HG02571 (cell line): ENCODE measurements around the gene CBARP.

Experiments
- ATAC-seq: cut with Tn5 transposase; IDR thresholded peaks from one replicate; pipeline ENCODE4 v1.9.1; 2021; ENCODE audit warnings: mild to moderate bottlenecking, moderate library complexity; ENCODE audit not compliant: unreplicated experiment

Gene CBARP

GRCh38 chr19:1275260-1275975 lies 37.6 kb upstream of the CBARP start, which contains the start of gene FAM174C:
FAM174C (plus strand) TSS chr19:1275530; CDS start chr19:1275550, 20 bp downstream.
- ATAC-seq: peak; percentile 65

DNA sequence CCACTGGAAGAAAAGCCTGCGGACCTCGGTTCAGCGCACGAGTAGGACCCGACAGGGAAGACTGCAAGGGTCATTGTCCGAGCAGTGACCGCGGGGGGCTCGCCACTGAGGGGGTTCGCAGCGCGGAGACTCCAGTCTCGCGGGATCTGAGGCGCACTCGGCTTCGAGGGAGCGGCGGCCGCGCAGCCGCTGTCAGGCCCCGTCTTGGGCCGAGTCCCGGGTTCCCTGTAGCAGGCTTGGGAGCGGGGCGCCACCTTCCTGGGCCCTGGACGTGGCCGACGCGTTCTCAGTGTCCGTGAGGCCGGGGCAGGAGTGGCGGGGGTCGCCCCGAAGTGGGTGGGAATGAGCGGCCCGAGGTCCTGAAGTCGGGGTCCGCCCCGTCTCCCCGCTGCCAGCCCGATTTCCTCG lies 37.1 kb upstream of the CBARP start:
- peak; percentile 3 for ATAC-seq

- ATAC-seq: no peak
These were observed 36.5 kb upstream of the CBARP start for GRCh38 chr19:1274081-1274851.

DNA sequence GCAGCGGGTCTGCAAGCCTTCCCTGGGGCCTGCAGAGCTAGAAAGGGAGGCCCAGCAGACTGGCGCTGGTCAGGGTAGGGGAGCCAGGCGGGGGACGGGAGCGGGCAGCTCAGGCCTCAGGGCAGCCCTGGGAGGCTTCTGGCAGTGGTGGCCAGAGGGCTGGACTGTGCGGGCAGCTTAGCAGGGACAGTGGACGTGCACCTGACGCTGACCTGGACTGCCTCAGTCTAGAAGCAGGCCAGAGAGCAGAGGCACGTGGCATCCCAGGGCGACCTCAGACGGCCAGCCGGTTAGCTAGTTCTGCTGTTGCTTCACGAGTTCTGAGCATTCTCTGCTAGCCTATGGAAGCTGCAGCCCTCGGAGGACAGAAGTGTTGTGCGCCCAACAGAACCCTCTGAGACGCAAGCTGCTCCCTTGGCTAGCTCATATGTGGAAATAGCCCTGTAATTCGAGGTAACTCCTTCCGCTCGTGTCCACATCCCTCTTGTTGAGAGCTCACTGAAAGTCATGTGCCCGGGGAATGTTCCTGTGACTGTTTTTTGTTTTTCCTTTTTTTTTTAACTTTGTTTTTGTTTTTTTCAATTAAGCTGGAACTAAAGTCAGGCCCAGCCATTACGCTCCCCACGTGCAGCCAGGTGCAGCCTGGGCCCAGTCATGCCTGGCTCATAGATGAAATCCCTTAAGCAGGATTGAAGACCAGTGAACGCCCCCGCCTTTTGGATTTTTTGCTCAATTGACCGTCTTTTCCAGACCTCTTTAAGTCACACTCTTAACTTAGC lies 35.6 kb upstream of the CBARP start:
- no peak for ATAC-seq

- ATAC-seq: no peak
These were observed 34.8 kb upstream of the CBARP start for GRCh38 chr19:1272423-1273262.

- ATAC-seq: no peak
These were observed 34.0 kb upstream of the CBARP start for GRCh38 chr19:1271528-1272422.

DNA sequence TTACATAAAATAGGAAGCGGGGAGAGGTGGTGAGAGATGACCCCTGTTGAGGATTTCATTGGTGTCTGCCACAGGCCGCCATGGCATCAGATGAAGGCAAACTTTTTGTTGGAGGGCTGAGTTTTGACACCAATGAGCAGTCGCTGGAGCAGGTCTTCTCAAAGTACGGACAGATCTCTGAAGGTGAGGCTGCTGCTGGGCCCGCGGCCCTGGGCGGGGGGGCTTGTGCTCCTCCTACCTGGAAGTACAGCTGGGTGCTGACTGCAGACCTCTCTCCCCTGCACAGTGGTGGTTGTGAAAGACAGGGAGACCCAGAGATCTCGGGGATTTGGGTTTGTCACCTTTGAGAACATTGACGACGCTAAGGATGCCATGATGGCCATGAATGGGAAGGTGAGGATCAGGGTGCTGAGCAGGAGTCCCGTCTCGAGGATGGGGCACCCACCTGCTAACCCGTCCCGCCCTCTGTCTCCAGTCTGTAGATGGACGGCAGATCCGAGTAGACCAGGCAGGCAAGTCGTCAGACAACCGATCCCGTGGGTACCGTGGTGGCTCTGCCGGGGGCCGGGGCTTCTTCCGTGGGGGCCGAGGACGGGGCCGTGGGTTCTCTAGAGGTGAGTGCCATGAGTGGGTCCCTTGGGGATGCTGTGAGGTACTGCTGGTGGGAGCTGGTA lies 33.2 kb upstream of the CBARP start:
- no peak for ATAC-seq

- no peak for ATAC-seq
These were observed 32.5 kb upstream of the CBARP start for GRCh38 chr19:1270213-1270853.

DNA sequence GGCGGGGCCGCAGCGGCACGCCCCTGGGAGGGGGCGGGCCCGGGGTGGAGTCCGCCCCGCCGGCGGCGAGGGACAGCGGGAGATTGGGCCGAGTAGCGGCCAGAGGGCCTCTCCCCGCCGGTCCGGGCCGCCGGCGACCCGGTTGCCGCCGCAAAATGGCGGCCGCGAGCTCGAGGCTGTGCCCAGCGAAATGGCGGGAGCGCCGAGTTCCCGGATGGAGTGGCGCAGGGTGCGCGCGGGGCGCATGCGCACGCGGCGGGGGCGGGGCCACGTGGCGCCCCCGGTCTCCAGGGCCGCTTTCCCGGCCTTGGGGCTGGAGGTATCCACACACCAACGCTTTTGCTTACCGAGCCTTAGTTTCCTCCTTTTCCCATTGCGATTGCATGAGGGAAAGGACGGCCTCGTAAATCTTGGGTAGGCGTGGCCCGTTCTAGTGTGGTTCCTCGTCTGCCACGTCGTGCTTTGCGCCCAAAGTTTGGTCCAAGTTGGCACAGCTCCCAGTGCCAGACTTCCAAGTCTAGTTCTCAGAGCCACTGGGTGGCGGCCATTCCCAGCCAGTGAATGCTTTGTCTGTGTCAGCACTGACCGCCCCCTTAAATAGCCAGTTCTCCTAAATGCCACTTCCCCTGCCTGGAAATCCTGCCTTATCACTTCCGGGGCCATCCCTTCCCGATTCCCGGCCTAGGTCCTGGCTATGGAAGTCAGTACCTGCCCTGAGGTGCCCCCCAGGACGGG lies 31.8 kb upstream of the CBARP start:
- peak; percentile 25 for ATAC-seq

DNA sequence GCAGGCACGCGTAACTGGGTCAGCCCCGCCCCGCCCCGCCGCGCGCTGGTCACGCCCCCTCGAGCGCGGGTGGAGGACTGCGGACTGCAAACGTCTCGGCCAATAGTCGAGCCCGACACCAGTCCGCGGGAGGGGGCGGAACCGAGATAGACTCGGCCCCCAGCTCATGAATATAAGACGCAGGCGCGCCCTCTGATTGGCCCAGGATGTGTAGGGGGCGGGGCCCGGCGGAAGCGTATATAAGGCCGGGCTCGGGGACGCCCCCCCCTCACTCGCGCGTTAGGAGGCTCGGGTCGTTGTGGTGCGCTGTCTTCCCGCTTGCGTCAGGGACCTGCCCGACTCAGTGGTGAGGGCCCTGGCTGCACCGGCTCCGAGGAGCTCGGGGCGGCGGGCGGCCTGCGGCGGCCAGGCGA lies 31.3 kb upstream of the CBARP start, which contains the start of gene CIRBP:
CIRBP (plus strand) TSS at position 268 of the 413 bp plus-strand sequence. CDS start 1,602 bp downstream, outside the sequence.
- peak; percentile 53 for ATAC-seq

DNA sequence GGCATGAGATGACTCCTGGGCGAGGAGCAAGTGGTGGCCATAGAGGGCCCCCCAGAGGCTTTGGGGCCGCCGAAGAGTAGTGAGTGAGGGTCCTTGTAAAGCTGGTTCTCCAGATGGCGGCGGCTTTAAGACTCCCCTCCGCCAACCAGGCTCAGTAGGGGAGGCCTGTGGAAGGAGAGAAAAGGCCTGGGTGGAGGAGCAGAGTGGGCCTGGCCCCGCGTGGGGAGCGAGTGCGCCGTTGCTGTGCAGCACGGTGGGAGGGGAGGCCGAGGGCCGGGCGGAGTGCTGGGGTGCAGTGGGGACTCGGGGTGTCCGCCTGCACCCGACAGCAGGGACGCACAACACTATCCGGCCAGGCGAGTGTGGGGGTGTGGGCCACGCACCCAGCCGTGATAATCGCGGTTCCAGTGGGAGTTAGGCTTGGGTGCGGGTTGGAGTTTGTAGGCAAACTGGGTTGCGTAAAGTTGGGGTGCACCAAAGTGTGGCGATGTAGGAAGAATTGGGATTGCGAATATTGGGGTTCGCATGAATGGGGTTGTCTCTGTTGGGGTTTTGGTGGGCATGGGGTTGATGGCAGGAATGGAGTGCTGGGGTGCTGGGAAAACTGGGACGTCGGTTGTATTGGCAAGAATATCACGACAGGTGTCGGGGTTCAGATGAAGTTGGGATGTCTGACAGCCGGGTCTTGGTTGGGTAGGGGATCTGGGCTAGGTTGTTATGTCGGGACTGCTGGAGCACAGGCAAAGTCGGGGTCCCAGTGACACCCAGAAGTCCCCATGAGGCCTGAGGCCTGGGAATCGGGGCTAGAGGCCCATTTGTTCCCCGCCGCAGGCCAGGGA lies 30.6 kb upstream of the CBARP start:
- ATAC-seq: no peak

- no peak for ATAC-seq
These were observed 29.8 kb upstream of the CBARP start for GRCh38 chr19:1267477-1268225.

- ATAC-seq: no peak
These were observed 29.2 kb upstream of the CBARP start for GRCh38 chr19:1266916-1267476.

- ATAC-seq: no peak
These were observed 28.5 kb upstream of the CBARP start for GRCh38 chr19:1266129-1266915.

- ATAC-seq: no peak
These were observed 27.9 kb upstream of the CBARP start for GRCh38 chr19:1265615-1266128.
